Upper lobe of left lung (tissue), 6 donors: ENCODE results near the gene JARID2. TPM values are rescaled to one million over a fixed set of nuclear protein-coding genes. Genes with fewer than 3 reads are reported as not detected.
A peak's percentile ranks its signal among the peaks of the same experiment; 100 is the strongest.

Experiments
- ATAC-seq, 2 donors: fragments of 200-7000 bp; cut with Tn5 transposase; one replicate each; pipeline ENCODE4 v1.9.1; 2022; ENCODE audit warnings: mild to moderate bottlenecking in 2 of 2, moderate library complexity in 2 of 2; ENCODE audit not compliant: low FRiP score in 2 of 2
- DNase-seq, 2 donors: peaks; one replicate each; pipeline ENCODE4 v3.0.0-alpha.2; 2019 to 2020
- H3K27ac ChIP-seq, 4 donors: fragments of 200-600 bp; sonication (generic); one replicate each; pipeline ENCODE4 v1.5.1; 2016 to 2019
- H3K27me3 ChIP-seq, 4 donors: fragments of 200-600 bp; sonication (generic); one replicate each; pipeline ENCODE4 v1.5.1; 2017 to 2019
- H3K36me3 ChIP-seq, 4 donors: fragments of 200-600 bp; sonication (generic); one replicate each; pipeline ENCODE4 v1.5.1; 2016 to 2019
- H3K4me1 ChIP-seq, 4 donors: fragments of 200-600 bp; sonication (generic); one replicate each; pipeline ENCODE4 v1.5.1; 2018 to 2019
- H3K4me3 ChIP-seq, 4 donors: fragments of 200-600 bp; sonication (generic); one replicate each; pipeline ENCODE4 v1.5.1; 2017 to 2019; ENCODE audit warnings: mild to moderate bottlenecking in 2 of 4, moderate library complexity in 1 of 4
- H3K9me3 ChIP-seq, 4 donors: fragments of 200-600 bp; sonication (generic); one replicate each; pipeline ENCODE4 v1.5.1; 2018 to 2019
- CTCF ChIP-seq, 6 experiments: fragments of 450-650 bp in 4 of 6; fragments of 200-600 bp in 2 of 6; sonication (generic) in 2 of 6; IDR thresholded peaks; one replicate each; pipeline ENCODE4 v1.5.1; 2016 to 2019; ENCODE audit warnings: antibody characterized with exemption in 6 of 6
- EP300 ChIP-seq, 4 donors: sonication (generic); formaldehyde crosslinking; IDR thresholded peaks; one replicate each; pipeline ENCODE4 v1.5.1; 2017; ENCODE audit warnings: antibody characterized with exemption in 4 of 4, control low read depth in 2 of 4
- POLR2A ChIP-seq, 4 donors: fragments of 450-650 bp; IDR thresholded peaks; one replicate each; pipeline ENCODE4 v1.5.1; 2016 to 2017; ENCODE audit warnings: antibody characterized with exemption in 4 of 4, mild to moderate bottlenecking in 2 of 4
- POLR2AphosphoS5 ChIP-seq, 2 donors: sonication (generic); formaldehyde crosslinking; IDR thresholded peaks; one replicate each; pipeline ENCODE4 v1.5.1; 2017; ENCODE audit warnings: antibody characterized with exemption in 2 of 2
- WGBS, 2 donors: methylation state at CpG; one replicate each; pipeline ENCODE4 v1.1.5; 2017 to 2018; 5-methylcytosine and 5-hydroxymethylcytosine counted together
- total RNA-seq, 6 donors: library from RNA; depleted of rRNA in 4 of 6; stranded (reverse); fragments of >200 nt in 4 of 6; gene quantifications; one replicate each; pipeline versions ENCODE4 v1.1.0 to v1.2.1, GENCODE V29; 2016 to 2021
- donor health status: DM: no; HTN: no; CAD: no; lungs with moderate emphysema.
- donor health status: DM: no; HTN: yes; CAD: no; lungs with severe emphysema.

Gene JARID2
- total RNA-seq, 6 donors from 2014 or later = 9.6 to 37.7 (median 16.4) TPM

DNA sequence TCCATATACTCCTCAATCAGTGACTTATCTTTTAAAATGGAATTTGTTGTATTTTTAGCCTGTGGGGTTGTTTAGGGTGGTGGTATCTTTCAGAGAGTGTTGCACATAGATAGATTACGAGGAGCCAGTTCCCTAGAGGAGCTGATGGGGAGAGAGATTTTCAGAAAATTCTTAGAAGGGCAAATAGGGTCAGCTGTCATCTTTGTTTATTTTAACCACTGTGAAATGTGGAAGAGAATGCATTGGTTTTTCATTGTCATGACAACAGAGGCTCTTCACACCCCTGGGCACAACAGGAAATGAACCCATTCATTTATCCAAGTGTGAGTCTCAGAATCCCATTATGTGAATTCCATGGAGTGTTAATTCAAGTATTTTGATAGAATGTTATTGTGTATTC, 188.4 kb downstream of the JARID2 start:
- no peaks in the 10 kb centered on the region for H3K9me3 ChIP-seq
- no peak overlapping the region for H3K27ac ChIP-seq
- H3K27me3 ChIP-seq = no peaks in the 10 kb centered on the region
- no peak overlapping the region for H3K4me3 ChIP-seq
- ATAC-seq = no peak
- H3K36me3 ChIP-seq = no peaks in the 10 kb centered on the region
- H3K4me1 ChIP-seq = peaks cover 55 to 71% (median 65%) of the 10 kb centered on the region in 4 donors
- no peak for DNase-seq
- TF ChIP-seq EP300 (IDR thresholded peaks at IDR 0.05) = no peak
- no peak for TF ChIP-seq POLR2AphosphoS5 (IDR thresholded peaks at IDR 0.05)
- no peak for TF ChIP-seq CTCF (IDR thresholded peaks at IDR 0.05)
- TF ChIP-seq POLR2A (IDR thresholded peaks at IDR 0.05) = no peak
- 42 to 63% methylated on average over 1 of the region's 1 CpG for WGBS, 2 donors

DNA sequence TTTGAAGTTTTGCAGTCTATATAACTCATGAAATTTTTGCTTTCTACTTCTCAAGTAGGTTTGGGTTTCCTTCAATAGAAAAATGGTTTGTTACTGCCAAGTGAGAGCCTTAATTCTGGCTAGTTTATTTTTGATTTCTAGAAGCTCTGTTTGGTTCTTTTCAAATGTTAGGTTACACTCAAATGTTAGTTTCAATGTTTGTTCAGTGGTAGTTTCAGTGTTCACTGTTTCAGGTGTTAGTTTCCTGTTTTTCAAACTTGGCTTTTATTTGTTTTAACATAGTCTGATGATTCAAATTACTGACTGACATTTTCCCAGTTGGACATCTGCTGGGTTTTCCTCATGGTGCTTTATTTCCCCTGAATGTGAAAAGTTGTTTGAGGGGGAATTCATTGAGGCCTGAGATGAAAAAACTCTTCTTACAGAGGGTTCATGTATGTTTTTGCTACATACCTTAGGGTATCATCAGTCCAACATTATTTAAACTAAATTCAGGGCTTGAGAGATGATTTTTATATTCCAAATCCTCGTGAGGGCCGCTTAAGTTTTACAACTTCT, 189.0 kb downstream of the JARID2 start:
- H3K36me3 ChIP-seq = no peaks in the 10 kb centered on the region
- DNase-seq (no peak), ATAC-seq (no peak)
- WGBS, 2 donors = 95 to 96% methylated on average over 2 of the region's 2 CpGs
- H3K9me3 ChIP-seq = no peaks in the 10 kb centered on the region
- TF ChIP-seq POLR2A (IDR thresholded peaks at IDR 0.05) = no peak
- TF ChIP-seq POLR2AphosphoS5 (IDR thresholded peaks at IDR 0.05) = no peak
- TF ChIP-seq CTCF (IDR thresholded peaks at IDR 0.05) = no peak
- TF ChIP-seq EP300 (IDR thresholded peaks at IDR 0.05) = no peak
- H3K27ac ChIP-seq = peak overlapping the region in 1 of 4 donors; percentile 4
- H3K27me3 ChIP-seq = no peaks in the 10 kb centered on the region
- peaks cover 55 to 71% (median 62%) of the 10 kb centered on the region in 4 donors for H3K4me1 ChIP-seq
- no peak overlapping the region for H3K4me3 ChIP-seq

- peaks cover 53 to 68% (median 58%) of the 10 kb centered on the region in 4 donors for H3K4me1 ChIP-seq
- H3K27me3 ChIP-seq = no peaks in the 10 kb centered on the region
- H3K27ac ChIP-seq = no peak overlapping the region
- TF ChIP-seq EP300 (IDR thresholded peaks at IDR 0.05) (no peak), CTCF (IDR thresholded peaks at IDR 0.05) (no peak), POLR2AphosphoS5 (IDR thresholded peaks at IDR 0.05) (no peak), POLR2A (IDR thresholded peaks at IDR 0.05) (no peak)
- no peaks in the 10 kb centered on the region for H3K36me3 ChIP-seq
- WGBS, 2 donors = 68 to 86% methylated on average over 1 of the region's 1 CpG
- no peaks in the 10 kb centered on the region for H3K9me3 ChIP-seq
- DNase-seq (no peak), ATAC-seq (no peak)
- no peak overlapping the region for H3K4me3 ChIP-seq
Observed at GRCh38 chr6:15435468-15435867, 189.6 kb downstream of the JARID2 start.

DNA sequence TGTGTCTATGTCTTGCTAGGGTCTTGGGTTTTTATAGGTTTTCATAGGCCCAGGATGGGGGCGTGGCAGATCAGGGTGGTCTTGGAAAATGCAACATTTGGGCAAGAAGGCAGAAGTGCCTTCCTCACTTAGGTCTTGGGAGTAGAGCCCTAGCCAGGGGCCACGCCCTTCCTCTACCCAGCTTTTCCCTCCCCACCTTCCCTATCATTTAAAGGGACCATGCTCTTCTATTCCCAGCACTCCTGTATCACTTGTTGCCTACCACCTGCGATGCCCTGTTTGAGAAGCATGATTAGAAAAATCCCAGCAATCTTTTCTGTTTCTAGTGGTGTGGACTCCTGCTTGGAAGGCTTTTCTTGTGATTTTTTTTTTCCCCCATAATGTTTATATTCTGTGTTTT, 190.6 kb downstream of the JARID2 start:
- Histone ChIP-seq H3K9me3 (no peaks in the 10 kb centered on the region), H3K27ac (no peak overlapping the region), H3K27me3 (no peaks in the 10 kb centered on the region), H3K4me3 (no peak overlapping the region), H3K36me3 (no peaks in the 10 kb centered on the region), H3K4me1 (peaks cover 47 to 61% (median 50%) of the 10 kb centered on the region in 4 donors)
- DNase-seq = no peak
- no peak for ATAC-seq
- TF ChIP-seq POLR2A (IDR thresholded peaks at IDR 0.05) (no peak), EP300 (IDR thresholded peaks at IDR 0.05) (no peak), CTCF (IDR thresholded peaks at IDR 0.05) (no peak), POLR2AphosphoS5 (IDR thresholded peaks at IDR 0.05) (no peak)
- WGBS, 2 donors = 71 to 85% methylated on average over 3 of the region's 3 CpGs

- TF ChIP-seq EP300 (IDR thresholded peaks at IDR 0.05) = no peak
- no peak for TF ChIP-seq POLR2AphosphoS5 (IDR thresholded peaks at IDR 0.05)
- TF ChIP-seq POLR2A (IDR thresholded peaks at IDR 0.05) = no peak
- no peak for TF ChIP-seq CTCF (IDR thresholded peaks at IDR 0.05)
- no peak for ATAC-seq
- Histone ChIP-seq H3K4me1 (peaks cover 45 to 57% (median 45%) of the 10 kb centered on the region in 4 donors), H3K4me3 (no peak overlapping the region), H3K27me3 (no peaks in the 10 kb centered on the region), H3K36me3 (no peaks in the 10 kb centered on the region), H3K27ac (no peak overlapping the region), H3K9me3 (no peaks in the 10 kb centered on the region)
- no peak for DNase-seq
- WGBS, 2 donors = 65 to 70% methylated on average over 3 of the region's 3 CpGs
Observed at GRCh38 chr6:15437090-15437635, 191.3 kb downstream of the JARID2 start.
